ENCODE measurements around the gene TMEM200B.
"Not testable (repeated sequence)": the region's sequence is repeated elsewhere in the genome, so short reads cannot be mapped to it uniquely, and the experiment has no call there.

Gene TMEM200B

GRCh38 chr1:29136391-29136915 is 12.8 kb upstream of the TMEM200B start:
- peak; percentile 53 for DNase-seq

- DNase-seq, result no peak
These were observed 11.0 kb upstream of the TMEM200B start for GRCh38 chr1:29134695-29135028.

DNA sequence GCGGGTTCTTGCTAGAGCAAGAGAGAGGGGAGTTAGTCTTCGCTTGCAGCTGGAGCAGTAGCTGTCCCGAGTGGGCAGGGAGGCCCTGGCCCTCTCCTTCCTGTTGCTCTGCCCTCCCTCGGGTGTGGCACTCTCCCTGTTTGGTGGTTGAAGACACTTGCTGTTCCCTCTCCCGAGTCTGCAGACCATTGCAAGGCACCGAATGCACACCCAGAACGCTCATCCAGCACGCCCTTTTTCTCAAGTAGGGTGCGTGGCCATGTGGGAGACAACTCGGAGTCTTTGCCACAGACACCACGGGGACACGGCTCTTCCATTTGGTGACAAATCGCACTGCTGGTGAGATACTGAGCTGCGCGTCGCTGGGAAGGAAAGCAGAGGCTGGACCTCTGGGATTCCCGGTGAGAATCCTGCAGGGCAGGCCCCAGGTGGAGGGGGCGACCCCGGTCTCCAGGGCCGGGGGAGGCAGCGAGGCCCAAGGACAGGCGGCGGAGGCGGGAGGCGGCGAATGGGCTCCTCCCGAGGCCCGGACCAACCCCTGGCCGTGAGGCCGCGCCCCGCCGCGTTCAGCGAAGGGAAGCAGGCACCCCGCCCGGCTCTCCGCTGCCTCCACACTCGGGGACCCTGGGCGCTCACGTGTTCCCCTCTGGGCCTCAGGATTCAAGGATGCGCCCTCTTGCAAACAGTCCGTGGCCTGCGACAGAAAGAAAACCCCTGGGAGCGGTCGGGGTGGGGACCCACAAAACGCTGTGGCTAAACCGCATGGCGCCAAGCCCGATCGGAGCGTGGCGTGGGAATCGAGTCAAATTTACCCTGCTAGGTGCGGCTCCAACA is 10.4 kb upstream of the TMEM200B start:
- peak; percentile 17 for DNase-seq

GRCh38 chr1:29131056-29131455 is 7.4 kb upstream of the TMEM200B start:
- DNase-seq, result not testable (repeated sequence)

DNA sequence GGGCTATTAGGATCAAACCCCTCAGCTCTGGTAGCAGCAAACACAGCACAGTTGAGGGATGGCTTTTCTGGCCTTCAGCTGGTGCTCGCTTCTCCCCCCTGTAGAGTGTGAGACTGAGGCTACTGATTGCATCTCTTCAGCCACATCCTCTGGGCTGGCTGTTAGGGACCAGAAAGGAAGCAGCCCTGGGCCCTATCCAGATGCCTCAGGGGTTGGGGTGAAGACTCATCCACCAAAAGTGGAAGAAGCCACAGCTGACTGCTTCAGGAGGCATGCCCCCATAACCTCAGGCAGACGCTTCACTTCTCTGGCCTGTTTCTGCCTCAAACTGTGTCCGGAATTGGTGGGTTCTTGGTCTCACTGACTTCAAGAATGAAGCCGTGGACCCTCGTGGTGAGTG is 6.2 kb upstream of the TMEM200B start:
- no peak for DNase-seq

- no peak for DNase-seq
These were observed 5.0 kb upstream of the TMEM200B start for GRCh38 chr1:29128739-29129138.

- DNase-seq, result no peak
These were observed 2.5 kb upstream of the TMEM200B start for GRCh38 chr1:29126198-29126597.

DNA sequence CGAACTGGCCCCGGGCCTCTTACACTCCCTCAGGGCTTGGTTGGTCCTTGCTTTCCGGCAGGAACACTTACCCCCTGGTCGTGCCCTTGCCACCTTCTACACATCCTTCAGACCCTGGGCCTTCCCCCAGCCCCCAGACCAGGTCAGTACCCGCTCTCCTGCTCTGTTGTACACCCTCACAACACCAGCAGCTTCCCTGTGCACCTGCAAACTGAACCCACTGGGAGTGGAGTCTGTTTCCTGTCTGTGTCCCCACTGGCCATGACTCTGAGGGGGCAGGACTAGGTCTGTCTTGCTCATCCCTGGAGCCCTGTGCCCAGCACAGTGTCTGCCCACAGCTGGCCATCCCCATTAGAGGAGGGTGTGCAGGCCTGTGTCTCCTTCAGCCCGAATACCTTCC is 2.1 kb upstream of the TMEM200B start:
- no peak for DNase-seq

DNA sequence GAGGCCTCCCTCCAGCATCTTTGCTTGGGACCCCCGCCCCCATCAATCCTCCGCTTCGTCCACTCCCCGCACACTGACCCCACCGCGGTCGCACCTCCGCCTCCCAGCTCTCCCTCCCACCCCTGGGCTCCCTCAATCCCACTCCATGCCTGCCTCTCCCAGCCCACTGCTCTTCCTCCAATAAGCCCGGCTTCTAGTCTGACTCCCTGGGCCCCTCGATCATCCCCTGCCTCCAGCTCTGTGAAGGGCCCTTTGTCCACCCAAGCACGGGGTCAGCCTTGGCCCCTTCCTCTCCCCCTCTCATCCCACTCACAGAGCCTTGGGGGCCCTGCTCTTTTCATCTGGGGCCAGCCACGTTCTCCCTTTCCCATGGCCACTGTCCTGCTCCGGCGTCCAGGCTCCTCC is 1.5 kb upstream of the TMEM200B start:
- DNase-seq, result peak; percentile 55

DNA sequence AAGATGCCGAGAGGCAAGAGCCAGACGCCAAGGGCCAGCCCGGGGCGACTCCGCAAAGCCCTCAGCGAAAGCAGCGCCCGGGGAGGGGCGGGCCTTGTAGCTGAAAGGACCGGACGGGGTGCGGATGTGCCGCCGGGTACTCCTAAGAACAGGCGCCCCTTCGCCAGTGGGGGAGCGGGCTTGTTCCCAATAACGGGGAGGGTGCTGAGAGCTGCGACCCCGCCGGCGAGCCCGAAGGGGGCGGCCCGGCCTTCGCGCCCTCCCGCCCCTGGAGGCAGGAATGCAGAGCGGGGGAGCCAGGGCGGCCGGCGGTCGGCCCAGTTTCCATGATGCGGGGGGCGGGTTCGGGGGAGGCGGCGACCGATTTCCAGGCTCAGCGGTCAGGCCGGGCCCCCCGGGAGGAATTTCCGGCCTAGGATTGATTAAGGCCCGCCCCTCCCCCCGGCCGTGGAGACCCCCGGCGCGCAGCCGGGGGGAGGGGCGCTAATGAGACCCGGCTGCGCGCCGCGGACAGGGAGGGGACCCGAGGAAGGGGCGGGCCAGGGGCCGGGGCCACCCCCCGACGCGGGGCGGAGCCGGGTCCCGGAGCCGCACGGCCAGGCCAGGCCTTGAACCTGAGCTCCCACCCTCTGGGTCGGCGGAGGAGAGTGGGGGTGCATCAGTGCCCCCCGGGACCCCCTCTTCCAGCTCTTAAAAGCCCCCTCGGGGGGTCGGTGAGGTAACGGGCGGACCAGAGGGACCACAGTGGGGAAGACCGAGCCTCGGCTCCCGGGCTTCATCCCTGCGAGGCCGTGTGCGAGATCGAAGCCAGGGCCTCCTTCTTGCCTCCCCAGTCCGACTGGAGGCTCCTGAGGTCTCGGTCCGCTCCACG is 898 bp upstream of the TMEM200B start:
- DNase-seq, result peak; percentile 93

DNA sequence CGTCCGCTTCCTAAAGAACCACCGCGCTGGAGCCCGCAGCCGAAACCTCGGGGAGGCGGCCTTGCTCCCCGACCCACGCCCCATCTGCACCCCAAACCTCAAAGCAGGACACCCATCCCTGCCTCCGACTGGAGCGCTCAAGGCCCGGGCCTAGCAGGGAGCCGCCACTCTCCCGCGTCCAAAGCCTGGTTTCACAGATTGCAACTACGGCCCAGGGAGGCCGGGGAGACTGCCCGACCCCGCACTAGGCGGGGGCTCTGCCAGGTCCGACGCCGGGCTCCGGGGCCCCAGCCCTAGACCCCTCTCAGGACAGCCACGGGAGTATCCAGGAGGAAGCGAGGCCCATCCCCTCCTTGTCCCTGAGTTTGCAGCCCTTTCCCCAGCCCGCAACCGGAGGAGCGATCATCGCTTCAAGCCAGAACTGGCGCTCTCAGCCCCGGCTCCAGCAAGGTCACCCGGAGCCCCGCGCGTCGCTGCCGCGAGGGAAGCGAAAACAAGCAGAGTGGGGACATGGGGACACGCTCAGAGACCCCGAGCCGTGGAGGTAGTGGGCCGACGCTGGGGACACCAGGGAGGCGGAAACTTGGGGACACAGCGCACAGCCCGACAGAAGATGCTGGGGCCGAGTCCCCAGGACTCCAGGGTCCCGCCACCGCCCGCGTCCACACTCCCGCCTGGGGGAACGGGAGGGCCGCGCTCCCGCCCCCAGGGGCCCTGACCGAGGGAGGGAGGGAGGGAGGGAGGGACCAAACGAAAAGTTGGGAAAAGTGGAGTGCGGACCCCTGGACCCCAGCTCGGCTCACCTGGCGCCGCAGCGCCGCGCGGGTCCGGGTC is 433 bp downstream of the TMEM200B start:
- peak; percentile 86 for DNase-seq

DNA sequence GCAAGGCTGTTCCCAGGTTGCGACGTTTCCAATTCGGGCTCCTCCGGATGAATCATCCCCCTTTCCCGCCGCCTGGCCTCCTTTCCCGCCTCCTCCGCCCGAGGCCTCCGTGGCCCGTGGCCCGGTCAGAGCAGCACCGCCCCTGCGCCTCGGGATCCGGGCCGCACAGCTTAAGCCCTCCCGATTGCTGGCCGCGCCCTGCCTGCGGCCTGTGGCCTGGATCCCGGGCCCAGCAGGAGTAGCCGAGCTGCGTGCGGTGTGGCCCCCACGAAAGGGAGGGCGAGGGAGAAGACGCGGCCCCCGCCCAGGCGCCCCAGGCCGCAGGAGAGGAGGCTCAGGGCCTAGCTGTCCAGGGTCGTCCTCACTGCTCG is 1.0 kb downstream of the TMEM200B start:
- DNase-seq, result no peak

DNA sequence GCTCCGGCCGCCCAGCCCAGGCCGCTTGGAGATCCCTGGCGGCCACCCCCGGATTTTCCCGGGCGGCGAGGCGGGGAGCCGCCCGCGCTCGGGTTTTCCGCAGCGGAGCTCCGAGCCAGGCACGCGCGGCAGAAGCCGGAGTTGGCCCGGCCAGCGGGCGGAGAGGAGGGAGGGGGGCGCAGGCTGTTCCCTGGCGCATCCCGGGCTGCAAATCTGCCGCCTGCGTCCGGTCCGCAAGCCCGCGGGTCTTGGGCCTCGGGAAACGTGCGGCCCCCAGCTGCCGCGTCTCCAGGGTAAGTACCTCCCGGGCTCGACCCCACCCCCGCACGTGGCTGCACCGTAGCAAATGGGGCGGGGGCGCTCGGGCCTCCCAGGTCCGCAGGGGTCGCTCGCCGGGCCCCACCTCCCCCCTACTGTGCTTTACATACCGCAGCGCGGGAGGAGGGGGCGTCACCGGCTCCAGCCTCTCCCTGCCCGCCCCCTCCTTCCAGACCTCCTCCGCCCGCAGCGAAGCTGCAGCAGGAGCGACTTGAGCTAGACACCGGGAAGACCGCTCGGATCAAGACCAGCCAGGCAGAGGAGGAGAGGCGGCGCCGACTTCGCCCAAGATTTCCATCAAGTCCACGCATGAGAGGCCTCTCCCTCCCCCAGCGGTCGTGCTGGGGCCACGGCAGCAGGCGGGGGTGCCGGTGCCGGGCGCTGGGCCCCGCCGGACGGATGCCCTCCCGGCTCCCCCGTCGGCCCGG is 1.6 kb downstream of the TMEM200B start:
- peak; percentile 80 for DNase-seq

- DNase-seq, result peak; percentile 84
These were observed 2.2 kb downstream of the TMEM200B start for GRCh38 chr1:29121516-29121935.

DNA sequence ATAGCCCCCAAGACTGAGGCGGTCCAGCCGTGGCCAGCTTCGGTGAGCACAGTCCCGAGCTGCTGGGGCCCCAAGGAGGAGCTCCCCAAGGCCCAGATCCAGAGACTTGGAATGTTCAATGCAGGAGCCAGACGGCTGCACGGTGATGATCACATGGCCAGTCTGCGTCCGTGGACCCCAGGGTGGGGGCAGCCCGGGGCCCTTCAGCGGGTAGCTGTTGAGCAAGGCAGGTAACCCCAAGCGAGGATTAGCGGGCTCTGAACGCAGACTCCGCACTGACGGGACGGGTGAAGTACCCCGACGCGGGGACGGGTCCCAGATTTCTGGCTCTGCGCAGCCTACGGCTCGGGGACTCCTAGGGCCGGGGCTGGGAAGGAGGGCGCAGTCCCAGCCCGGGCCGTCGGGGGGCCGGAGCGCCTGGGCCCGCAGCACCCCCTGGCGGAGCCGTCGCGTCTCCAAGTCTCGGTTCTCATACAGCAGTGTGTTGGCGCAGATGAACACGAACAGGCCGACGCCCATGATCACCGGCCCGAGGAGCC is 2.7 kb downstream of the TMEM200B start:
- DNase-seq, result no peak

GRCh38 chr1:29120367-29120766 is 3.3 kb downstream of the TMEM200B start:
- DNase-seq, result no peak

GRCh38 chr1:29119121-29119929 is 4.4 kb downstream of the TMEM200B start:
- DNase-seq, result no peak

DNA sequence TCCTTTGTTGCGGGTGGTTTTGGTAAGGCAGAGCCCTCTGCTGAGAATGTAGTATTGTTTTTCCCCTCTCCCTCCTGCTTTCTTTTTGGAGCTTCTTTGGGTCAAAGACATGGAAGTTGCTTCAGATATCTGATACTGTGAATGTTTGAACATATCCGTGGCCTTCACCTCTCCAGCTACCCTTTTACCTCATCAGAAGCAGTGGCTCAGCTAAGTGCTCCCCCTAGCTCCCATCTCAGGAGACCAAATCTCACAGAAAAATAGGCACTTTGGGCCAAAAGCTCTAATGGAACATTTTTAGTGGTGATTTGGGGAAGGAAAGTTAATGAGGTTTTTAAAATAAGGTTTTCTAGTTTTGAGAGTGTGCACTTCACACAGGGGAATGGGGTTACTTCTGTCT is 6.3 kb downstream of the TMEM200B start:
- no peak for DNase-seq

- DNase-seq, result no peak
These were observed 9.0 kb downstream of the TMEM200B start for GRCh38 chr1:29114654-29115053.

GRCh38 chr1:29113413-29114117 is 10.1 kb downstream of the TMEM200B start:
- DNase-seq, result no peak

Data from right kidney (tissue), 1 donor.